ENCODE data around the gene LRRC23. TPM values are rescaled to one million over a fixed set of nuclear protein-coding genes. Genes with fewer than 3 reads are reported as not detected.

LRRC23 gene
- total and polyA plus RNA-seq, 9 of the 15 experiments (the other 6 are each of a cell fraction or from before 2014, with no cell fraction given) = 2.2 to 7.0 (median 3.0) TPM

- peak; percentile 43 to 60 (median 53) for TF ChIP-seq CTCF (IDR thresholded peaks at IDR 0.05 in 2 of 3, conservative IDR thresholded peaks at IDR 0.05 in 1 of 3; ENCODE audit: insufficient read depth in 2 of 3, low read depth in 1 of 3, low read length in 3 of 3)
- TF ChIP-seq PTTG1 (tag; IDR thresholded peaks at IDR 0.05; ENCODE audit: low read depth) = no peak
- TF ChIP-seq USF2 (CRISPR knock-in tag; IDR thresholded peaks at IDR 0.05) = no peak
- no peak for TF ChIP-seq NRF1 (conservative IDR thresholded peaks at IDR 0.05 in 1 of 2, IDR thresholded peaks at IDR 0.05 in 1 of 2)
- no peak for TF ChIP-seq RBM25 (IDR thresholded peaks at IDR 0.05; ENCODE audit: low read depth, low read length, severe bottlenecking)
- peak in 1 of 2 experiments; percentile 22; a peak in 2 of 4 replicates for TF ChIP-seq RAD21 (CRISPR knock-in tag; conservative IDR thresholded peaks at IDR 0.05 in 1 of 2, IDR thresholded peaks at IDR 0.05 in 1 of 2)
- TF ChIP-seq NR2C1 (IDR thresholded peaks at IDR 0.05) = peak; percentile 86
- TF ChIP-seq NR2C1 (tag; IDR thresholded peaks at IDR 0.05) = peak; percentile 82
- 0 out of 2 replicates have a peak, but pooled peaks have one; percentile 18 for TF ChIP-seq SMC3 (conservative IDR thresholded peaks at IDR 0.05; ENCODE audit: insufficient read depth, low read depth, low read length)
- TF ChIP-seq HDAC8 (tag; IDR thresholded peaks at IDR 0.05) = no peak
- no peak for TF ChIP-seq YY1 (IDR thresholded peaks at IDR 0.05; ENCODE audit: borderline replicate concordance in 1 of 3, control insufficient read depth in 1 of 3, extremely low read depth in 1 of 3, insufficient read depth in 3 of 3, insufficient read length in 1 of 3, insufficient replicate concordance in 2 of 3, low read depth in 1 of 3, low read length in 2 of 3)
- TF ChIP-seq CEBPB (tag; IDR thresholded peaks at IDR 0.05) = no peak
- TF ChIP-seq PRDM10 (IDR thresholded peaks at IDR 0.05; ENCODE audit: partially characterized antibody) = no peak
Measured at GRCh38 chr12:6950401-6950801, 45.8 kb downstream of the LRRC23 start (continued).
